Astrocyte of the cerebellum (primary cell): ENCODE measurements around the gene CUX1.
A peak's percentile ranks its signal among the peaks of the same experiment; 100 is the strongest.

Experiments
- DNase-seq: peaks from one replicate; pipeline ENCODE4 v3.0.0-alpha.2; 2011; ENCODE audit warnings: low read depth
- H3K4me3 ChIP-seq: 2 replicates; pipeline ENCODE4 v1.5.1; 2011; ENCODE audit warnings: mild to moderate bottlenecking, low read depth, low read length, moderate library complexity
- CTCF ChIP-seq: IDR thresholded peaks from 2 replicates; pipeline ENCODE4 v1.5.1; 2012; ENCODE audit warnings: low read length, low read depth, moderate library complexity, mild to moderate bottlenecking; ENCODE audit errors: missing control alignments
- in situ Hi-C: cut with HindIII; loops from 2 replicates; pipeline ENCODE4 v1.10.0; 2017; ENCODE audit warnings: low sequenced_read_pairs

Gene CUX1

GRCh38 chr7:101817471-101818286 lies at the start of gene CUX1:
Gene CUX1 (plus strand): TSS chr7:101817626. CDS start chr7:101817640, 14 bp downstream.
- H3K4me3 ChIP-seq, result peak within 1 kb of the TSS; percentile 61
- DNase-seq, result no peak
- TF ChIP-seq CTCF, result no peak
- in situ Hi-C loops, result no loop called here

GRCh38 chr7:101768280-101768679 lies 49.1 kb upstream of the CUX1 start:
- in situ Hi-C loops, result no loop called here
- TF ChIP-seq CTCF, result no peak
- no peak for DNase-seq
- H3K4me3 ChIP-seq, result no peak overlapping the region

- no peak for DNase-seq
- no peak overlapping the region for H3K4me3 ChIP-seq
- in situ Hi-C loops, result no loop called here
- TF ChIP-seq CTCF, result no peak
Measured at GRCh38 chr7:101770466-101770865, 47.0 kb upstream of the CUX1 start.

- no peak for DNase-seq
- no peak overlapping the region for H3K4me3 ChIP-seq
- no peak for TF ChIP-seq CTCF
- in situ Hi-C loops, result no loop called here
Measured at GRCh38 chr7:101772508-101773211, 44.8 kb upstream of the CUX1 start.

GRCh38 chr7:101775181-101775580 lies 42.2 kb upstream of the CUX1 start:
- TF ChIP-seq CTCF, result no peak
- in situ Hi-C loops, result no loop called here
- no peak overlapping the region for H3K4me3 ChIP-seq
- no peak for DNase-seq

- no peak for DNase-seq
- TF ChIP-seq CTCF, result no peak
- in situ Hi-C loops, result no loop called here
- no peak overlapping the region for H3K4me3 ChIP-seq
Measured at GRCh38 chr7:101778026-101778580, 39.3 kb upstream of the CUX1 start.
